Large intestine (tissue), 3 donors: ENCODE results near the gene XXYLT1. TPM values are rescaled to one million over a fixed set of nuclear protein-coding genes. Genes with fewer than 3 reads are reported as not detected.

ENCODE experiments used
- DNase-seq, 2 donors: peaks; one replicate each; pipeline versions ENCODE4 v3.0.0 to v3.0.0-alpha.2; 2013
- H3K27ac ChIP-seq: one replicate; pipeline ENCODE4 v1.5.1; 2013; ENCODE audit warnings: low read length
- H3K27me3 ChIP-seq: 2 replicates; pipeline ENCODE4 v1.6.1; 2013; ENCODE audit warnings: low read length; ENCODE audit not compliant: control insufficient read depth, insufficient read depth
- H3K36me3 ChIP-seq: 2 replicates; pipeline ENCODE4 v1.6.1; 2013; ENCODE audit warnings: low read length; ENCODE audit not compliant: control insufficient read depth, insufficient read depth
- H3K4me1 ChIP-seq: one replicate; pipeline ENCODE4 v1.6.1; 2013; ENCODE audit warnings: low read length; ENCODE audit not compliant: control insufficient read depth, insufficient read depth
- H3K4me3 ChIP-seq: one replicate; pipeline ENCODE4 v1.5.1; 2013; ENCODE audit warnings: low read length
- H3K9me3 ChIP-seq: one replicate; pipeline ENCODE4 v1.6.1; 2013; ENCODE audit warnings: mild to moderate bottlenecking, low read depth, low read length, moderate library complexity; ENCODE audit not compliant: control insufficient read depth
- WGBS: methylation state at CpG from one replicate; pipeline ENCODE4 v1.1.5; 2013; ENCODE audit warnings: low lambda C conversion rate; ENCODE audit not compliant: insufficient coverage; 5-methylcytosine and 5-hydroxymethylcytosine counted together
- polyA plus RNA-seq: library from polyadenylated mRNA; unstranded; fragments of 120-200 nt; gene quantifications from one replicate; pipeline ENCODE4 v1.2.1, GENCODE V29; 2013

XXYLT1 gene
- polyA plus RNA-seq, 1 donor = 14.0 TPM

DNA sequence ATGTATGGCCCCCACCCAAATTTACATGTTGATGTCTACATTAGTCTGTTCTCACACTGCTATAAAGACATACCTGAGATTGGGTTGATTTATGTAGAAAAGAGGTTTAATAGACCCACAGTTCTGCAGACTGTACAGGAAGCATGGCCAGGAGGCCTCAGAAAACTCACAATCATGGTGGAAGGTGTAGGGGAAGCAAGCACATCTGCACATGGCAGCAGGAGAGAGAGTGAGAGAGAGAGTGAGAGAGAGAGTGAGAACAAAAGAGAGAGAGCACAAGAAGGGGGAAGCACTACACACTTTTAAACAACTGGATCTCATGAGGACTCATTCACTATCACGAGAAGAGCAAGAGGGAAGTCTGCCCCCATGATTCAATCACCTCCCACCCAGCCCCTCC, 130.5 kb downstream of the XXYLT1 start:
- Histone ChIP-seq H3K4me3 (no peak overlapping the region), H3K27ac (no peak overlapping the region), H3K9me3 (peaks cover 5% of the 10 kb centered on the region), H3K36me3 (no peaks in the 10 kb centered on the region), H3K27me3 (no peaks in the 10 kb centered on the region), H3K4me1 (peaks cover 3% of the 10 kb centered on the region)
- no CpG with 5 or more reads among the region's 1 CpG for WGBS
- no peak for DNase-seq

DNA sequence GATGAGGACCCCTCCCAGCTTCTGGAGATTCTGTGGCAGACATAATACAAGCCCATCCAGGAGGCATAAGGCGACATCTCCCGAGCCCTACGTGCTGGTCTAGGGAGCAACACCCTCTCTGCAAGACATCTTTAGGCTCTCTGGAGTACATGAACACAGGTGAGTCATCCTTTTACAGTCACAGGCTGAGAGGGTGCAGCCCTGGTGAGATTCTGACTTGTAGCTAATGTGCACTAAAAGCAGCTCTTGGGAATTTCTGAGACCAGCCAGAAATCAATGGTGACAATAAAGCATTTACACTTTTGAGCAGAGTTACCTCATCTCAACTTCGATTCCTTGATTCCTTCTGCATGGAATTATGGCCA, 131.1 kb downstream of the XXYLT1 start:
- Histone ChIP-seq H3K4me3 (no peak overlapping the region), H3K36me3 (no peaks in the 10 kb centered on the region), H3K27me3 (no peaks in the 10 kb centered on the region), H3K27ac (no peak overlapping the region), H3K4me1 (peaks cover 3% of the 10 kb centered on the region), H3K9me3 (peaks cover 5% of the 10 kb centered on the region)
- no CpG with 5 or more reads among the region's 4 CpGs for WGBS
- peak in 1 of 2 donors; percentile 33 for DNase-seq

DNA sequence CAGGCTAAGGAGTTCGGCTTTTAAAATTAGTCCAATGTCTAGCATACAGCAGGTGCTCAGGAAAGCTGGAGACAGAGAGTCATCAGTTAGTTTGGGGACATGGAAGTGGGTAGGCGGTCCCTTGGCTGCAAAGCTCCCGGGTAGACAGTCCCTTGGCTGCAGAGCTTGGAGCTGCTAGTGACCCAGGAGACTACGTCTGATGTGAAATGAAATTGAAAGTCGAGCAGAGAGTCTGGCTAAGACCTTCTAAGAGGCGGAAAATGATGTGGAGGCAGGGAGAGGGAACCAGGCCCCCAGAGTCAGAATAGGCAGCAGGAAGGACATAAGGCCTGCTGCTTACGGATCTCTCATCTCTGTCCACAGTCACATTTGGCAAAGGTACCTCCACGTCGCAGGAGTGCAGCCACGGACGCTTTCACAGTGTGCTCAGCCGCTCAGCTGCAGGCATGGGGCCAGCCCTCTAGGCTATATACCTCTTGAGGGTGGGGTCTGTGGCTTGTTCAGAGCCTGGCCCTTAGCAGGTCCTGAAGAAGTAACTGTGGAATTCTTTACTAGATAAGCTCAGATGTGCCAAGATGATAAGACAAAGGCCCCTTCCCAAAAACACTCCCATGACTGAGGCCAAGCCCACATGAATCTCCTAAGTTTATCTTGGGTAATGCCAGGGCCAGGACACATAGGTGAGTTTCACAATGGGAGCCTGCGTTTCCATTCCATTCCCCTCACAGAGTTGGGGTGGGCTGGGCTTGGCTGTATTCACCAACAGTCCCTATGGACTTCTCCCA, 131.7 kb downstream of the XXYLT1 start:
- peaks cover 3% of the 10 kb centered on the region for H3K4me1 ChIP-seq
- H3K9me3 ChIP-seq = peaks cover 5% of the 10 kb centered on the region
- H3K27ac ChIP-seq = no peak overlapping the region
- H3K27me3 ChIP-seq = no peaks in the 10 kb centered on the region
- WGBS = no CpG with 5 or more reads among the region's 13 CpGs
- no peaks in the 10 kb centered on the region for H3K36me3 ChIP-seq
- H3K4me3 ChIP-seq = no peak overlapping the region
- DNase-seq = no peak

- Histone ChIP-seq H3K4me1 (peaks cover 3% of the 10 kb centered on the region), H3K27me3 (no peaks in the 10 kb centered on the region), H3K9me3 (peaks cover 5% of the 10 kb centered on the region), H3K27ac (no peak overlapping the region), H3K4me3 (no peak overlapping the region), H3K36me3 (no peaks in the 10 kb centered on the region)
- peak; percentile 29 to 71 for DNase-seq
- WGBS = no CpG with 5 or more reads among the region's 11 CpGs
Observed at GRCh38 chr3:195137638-195138588, 133.0 kb downstream of the XXYLT1 start.

GRCh38 chr3:195135917-195136316, 135.0 kb downstream of the XXYLT1 start:
- peaks cover 3% of the 10 kb centered on the region for H3K4me1 ChIP-seq
- H3K4me3 ChIP-seq = no peak overlapping the region
- peaks cover 5% of the 10 kb centered on the region for H3K9me3 ChIP-seq
- no peak for DNase-seq
- no peaks in the 10 kb centered on the region for H3K36me3 ChIP-seq
- no CpG with 5 or more reads among the region's 8 CpGs for WGBS
- no peaks in the 10 kb centered on the region for H3K27me3 ChIP-seq
- no peak overlapping the region for H3K27ac ChIP-seq

GRCh38 chr3:195134431-195134830, 136.5 kb downstream of the XXYLT1 start:
- WGBS = no CpG with 5 or more reads among the region's 6 CpGs
- DNase-seq = no peak
- Histone ChIP-seq H3K27ac (no peak overlapping the region), H3K27me3 (no peaks in the 10 kb centered on the region), H3K4me3 (no peak overlapping the region), H3K36me3 (no peaks in the 10 kb centered on the region), H3K9me3 (no peaks in the 10 kb centered on the region), H3K4me1 (peaks cover 3% of the 10 kb centered on the region)

GRCh38 chr3:195133462-195133861, 137.5 kb downstream of the XXYLT1 start:
- Histone ChIP-seq H3K27ac (no peak overlapping the region), H3K9me3 (no peaks in the 10 kb centered on the region), H3K4me1 (peaks cover 3% of the 10 kb centered on the region), H3K4me3 (no peak overlapping the region), H3K36me3 (no peaks in the 10 kb centered on the region), H3K27me3 (no peaks in the 10 kb centered on the region)
- WGBS = no CpG with 5 or more reads among the region's 12 CpGs
- DNase-seq = peak in 1 of 2 donors; percentile 48

DNA sequence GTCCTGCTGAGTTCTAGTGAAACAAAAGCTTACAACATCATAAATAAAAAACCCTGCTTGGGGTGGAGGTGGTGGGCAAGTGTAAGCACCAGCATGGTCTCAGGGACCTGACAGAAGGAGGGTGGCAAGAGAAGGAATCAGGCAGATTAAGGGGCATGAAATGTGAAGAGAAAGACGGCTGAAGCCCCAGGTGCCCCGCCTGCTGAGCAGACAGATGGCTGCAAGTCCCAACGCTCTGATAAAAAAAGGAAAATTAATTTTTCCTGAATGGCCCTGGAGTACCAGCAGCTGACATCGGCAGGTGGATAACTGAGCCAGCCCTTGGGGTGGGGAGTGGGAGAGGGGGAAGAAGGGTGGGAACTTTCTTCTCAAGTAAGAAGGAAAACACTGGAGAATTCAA, 137.9 kb downstream of the XXYLT1 start:
- no peaks in the 10 kb centered on the region for H3K27me3 ChIP-seq
- DNase-seq = no peak
- peaks cover 3% of the 10 kb centered on the region for H3K4me1 ChIP-seq
- no peak overlapping the region for H3K4me3 ChIP-seq
- 87% methylated on average over 4 of the region's 4 CpGs for WGBS
- H3K27ac ChIP-seq = no peak overlapping the region
- H3K9me3 ChIP-seq = no peaks in the 10 kb centered on the region
- H3K36me3 ChIP-seq = no peaks in the 10 kb centered on the region

- no peak for DNase-seq
- Histone ChIP-seq H3K4me1 (no peaks in the 10 kb centered on the region), H3K36me3 (no peaks in the 10 kb centered on the region), H3K27ac (no peak overlapping the region), H3K27me3 (no peaks in the 10 kb centered on the region), H3K4me3 (no peak overlapping the region), H3K9me3 (no peaks in the 10 kb centered on the region)
- no CpG with 5 or more reads among the region's 4 CpGs for WGBS
Observed at GRCh38 chr3:195131176-195131575, 139.8 kb downstream of the XXYLT1 start.

- no peak overlapping the region for H3K4me3 ChIP-seq
- no peaks in the 10 kb centered on the region for H3K36me3 ChIP-seq
- no peak overlapping the region for H3K27ac ChIP-seq
- H3K27me3 ChIP-seq = no peaks in the 10 kb centered on the region
- DNase-seq = no peak
- H3K4me1 ChIP-seq = no peaks in the 10 kb centered on the region
- no CpG with 5 or more reads among the region's 11 CpGs for WGBS
- H3K9me3 ChIP-seq = no peaks in the 10 kb centered on the region
Observed at GRCh38 chr3:195129644-195130492, 141.1 kb downstream of the XXYLT1 start.
